ENCODE measurements around the gene SLC2A9.

- TF ChIP-seq CTCF (IDR thresholded peaks at IDR 0.05), result no peak
- TF ChIP-seq POLR2AphosphoS5 (IDR thresholded peaks at IDR 0.05; ENCODE audit: low read depth, low read length), result no peak
- TF ChIP-seq, protein P1, sequence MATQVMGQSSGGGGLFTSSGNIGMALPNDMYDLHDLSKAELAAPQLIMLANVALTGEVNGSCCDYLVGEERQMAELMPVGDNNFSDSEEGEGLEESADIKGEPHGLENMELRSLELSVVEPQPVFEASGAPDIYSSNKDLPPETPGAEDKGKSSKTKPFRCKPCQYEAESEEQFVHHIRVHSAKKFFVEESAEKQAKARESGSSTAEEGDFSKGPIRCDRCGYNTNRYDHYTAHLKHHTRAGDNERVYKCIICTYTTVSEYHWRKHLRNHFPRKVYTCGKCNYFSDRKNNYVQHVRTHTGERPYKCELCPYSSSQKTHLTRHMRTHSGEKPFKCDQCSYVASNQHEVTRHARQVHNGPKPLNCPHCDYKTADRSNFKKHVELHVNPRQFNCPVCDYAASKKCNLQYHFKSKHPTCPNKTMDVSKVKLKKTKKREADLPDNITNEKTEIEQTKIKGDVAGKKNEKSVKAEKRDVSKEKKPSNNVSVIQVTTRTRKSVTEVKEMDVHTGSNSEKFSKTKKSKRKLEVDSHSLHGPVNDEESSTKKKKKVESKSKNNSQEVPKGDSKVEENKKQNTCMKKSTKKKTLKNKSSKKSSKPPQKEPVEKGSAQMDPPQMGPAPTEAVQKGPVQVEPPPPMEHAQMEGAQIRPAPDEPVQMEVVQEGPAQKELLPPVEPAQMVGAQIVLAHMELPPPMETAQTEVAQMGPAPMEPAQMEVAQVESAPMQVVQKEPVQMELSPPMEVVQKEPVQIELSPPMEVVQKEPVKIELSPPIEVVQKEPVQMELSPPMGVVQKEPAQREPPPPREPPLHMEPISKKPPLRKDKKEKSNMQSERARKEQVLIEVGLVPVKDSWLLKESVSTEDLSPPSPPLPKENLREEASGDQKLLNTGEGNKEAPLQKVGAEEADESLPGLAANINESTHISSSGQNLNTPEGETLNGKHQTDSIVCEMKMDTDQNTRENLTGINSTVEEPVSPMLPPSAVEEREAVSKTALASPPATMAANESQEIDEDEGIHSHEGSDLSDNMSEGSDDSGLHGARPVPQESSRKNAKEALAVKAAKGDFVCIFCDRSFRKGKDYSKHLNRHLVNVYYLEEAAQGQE (IDR thresholded peaks at IDR 0.05; ENCODE audit: insufficient read depth in 1 of 2, low read depth in 2 of 2, low read length in 1 of 2), result no peak
Measured at GRCh38 chr4:9904976-9905587, 116.2 kb downstream of the SLC2A9 start.

All from Panc1 (cell line).